PFSK-1 (cell line): Measurements from ENCODE around the gene WNT7B.

Source experiments
- FOXP2 ChIP-seq: optimal IDR thresholded peaks from 2 replicates; pipeline ENCODE3; 2011; ENCODE audit warnings: borderline replicate concordance, control low read depth, inconsistent platforms; ENCODE audit not compliant: insufficient read depth; ENCODE audit errors: extremely low read length, extremely low read depth
- POLR2AphosphoS5 ChIP-seq: IDR thresholded peaks from 2 replicates; pipeline ENCODE4 v1.6.1; 2012; ENCODE audit warnings: low read depth, mild to moderate bottlenecking, control low read depth, low read length, moderate library complexity
- SIN3A ChIP-seq: IDR thresholded peaks from 2 replicates; pipeline ENCODE4 v1.6.1; 2012; ENCODE audit warnings: mild to moderate bottlenecking, low read length, moderate library complexity, borderline replicate concordance; ENCODE audit not compliant: insufficient read depth
- TAF1 ChIP-seq: IDR thresholded peaks from 2 replicates; pipeline ENCODE4 v1.6.1; 2012; ENCODE audit warnings: low read length, control low read depth, borderline replicate concordance; ENCODE audit not compliant: insufficient read depth
- TF ChIP-seq, protein P1 (sequence below), 2 experiments: IDR thresholded peaks; 2 replicates each; pipeline versions ENCODE4 v1.6.1 to v1.8.0; 2011 to 2012; ENCODE audit warnings: low read depth in 2 of 2, low read length in 2 of 2, control low read depth in 1 of 2, inconsistent platforms in 1 of 2, mild to moderate bottlenecking in 1 of 2, moderate library complexity in 1 of 2; ENCODE audit not compliant: insufficient read depth in 1 of 2

DNA sequence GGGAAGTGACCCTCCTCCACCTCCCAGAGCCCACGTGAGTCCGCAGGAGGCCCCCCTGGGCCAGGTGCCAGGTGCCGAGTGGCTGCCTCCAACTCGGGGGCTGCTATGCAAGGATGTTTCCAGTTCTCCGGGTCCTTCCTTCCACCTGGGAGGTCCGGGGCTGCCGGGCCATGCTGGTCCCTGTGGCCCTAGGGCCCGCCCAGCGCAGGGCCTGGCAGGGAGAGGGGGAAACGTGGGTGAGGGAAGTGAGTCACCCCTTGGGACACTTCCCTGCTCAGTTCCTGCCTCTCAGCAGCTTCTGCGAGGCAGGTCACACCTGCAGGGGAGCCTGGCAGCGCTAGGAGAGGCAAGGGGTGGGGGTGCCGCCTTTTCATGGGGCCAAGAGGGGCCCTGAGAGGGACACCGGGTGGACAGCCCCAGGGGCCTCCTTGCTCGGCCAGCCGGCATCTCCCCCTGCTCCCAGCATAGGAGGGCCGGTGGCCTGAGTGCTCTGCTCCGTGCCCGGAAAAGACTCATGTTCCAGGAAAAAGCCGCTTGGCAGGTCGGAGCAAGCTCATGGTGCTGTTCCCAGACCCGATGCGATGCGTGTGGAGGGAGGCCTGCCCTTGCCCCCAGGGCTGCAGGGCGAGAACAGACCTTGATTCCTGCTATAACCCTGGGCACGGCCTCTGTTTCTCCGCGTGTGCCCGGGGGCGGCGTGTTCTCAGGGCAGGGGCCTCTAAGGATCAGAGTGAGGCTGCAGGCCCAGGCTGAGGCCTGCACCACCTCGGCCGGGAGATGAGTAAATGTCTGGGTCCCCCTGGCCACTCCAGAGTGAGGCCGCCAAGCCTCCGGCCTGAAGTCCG is 30.3 kb upstream of the WNT7B start:
- TF ChIP-seq, protein P1, sequence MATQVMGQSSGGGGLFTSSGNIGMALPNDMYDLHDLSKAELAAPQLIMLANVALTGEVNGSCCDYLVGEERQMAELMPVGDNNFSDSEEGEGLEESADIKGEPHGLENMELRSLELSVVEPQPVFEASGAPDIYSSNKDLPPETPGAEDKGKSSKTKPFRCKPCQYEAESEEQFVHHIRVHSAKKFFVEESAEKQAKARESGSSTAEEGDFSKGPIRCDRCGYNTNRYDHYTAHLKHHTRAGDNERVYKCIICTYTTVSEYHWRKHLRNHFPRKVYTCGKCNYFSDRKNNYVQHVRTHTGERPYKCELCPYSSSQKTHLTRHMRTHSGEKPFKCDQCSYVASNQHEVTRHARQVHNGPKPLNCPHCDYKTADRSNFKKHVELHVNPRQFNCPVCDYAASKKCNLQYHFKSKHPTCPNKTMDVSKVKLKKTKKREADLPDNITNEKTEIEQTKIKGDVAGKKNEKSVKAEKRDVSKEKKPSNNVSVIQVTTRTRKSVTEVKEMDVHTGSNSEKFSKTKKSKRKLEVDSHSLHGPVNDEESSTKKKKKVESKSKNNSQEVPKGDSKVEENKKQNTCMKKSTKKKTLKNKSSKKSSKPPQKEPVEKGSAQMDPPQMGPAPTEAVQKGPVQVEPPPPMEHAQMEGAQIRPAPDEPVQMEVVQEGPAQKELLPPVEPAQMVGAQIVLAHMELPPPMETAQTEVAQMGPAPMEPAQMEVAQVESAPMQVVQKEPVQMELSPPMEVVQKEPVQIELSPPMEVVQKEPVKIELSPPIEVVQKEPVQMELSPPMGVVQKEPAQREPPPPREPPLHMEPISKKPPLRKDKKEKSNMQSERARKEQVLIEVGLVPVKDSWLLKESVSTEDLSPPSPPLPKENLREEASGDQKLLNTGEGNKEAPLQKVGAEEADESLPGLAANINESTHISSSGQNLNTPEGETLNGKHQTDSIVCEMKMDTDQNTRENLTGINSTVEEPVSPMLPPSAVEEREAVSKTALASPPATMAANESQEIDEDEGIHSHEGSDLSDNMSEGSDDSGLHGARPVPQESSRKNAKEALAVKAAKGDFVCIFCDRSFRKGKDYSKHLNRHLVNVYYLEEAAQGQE (IDR thresholded peaks at IDR 0.05; ENCODE audit: insufficient read depth in 1 of 2, low read depth in 2 of 2, low read length in 2 of 2) = no peak
- TF ChIP-seq POLR2AphosphoS5 = no peak
- TF ChIP-seq TAF1 = no peak
- TF ChIP-seq FOXP2 = no peak
- TF ChIP-seq SIN3A = no peak
